ENCODE measurements around the gene EEIG2.
"Not testable (repeated sequence)": the region's sequence is repeated elsewhere in the genome, so short reads cannot be mapped to it uniquely, and the experiment has no call there.

The EEIG2 gene

DNA sequence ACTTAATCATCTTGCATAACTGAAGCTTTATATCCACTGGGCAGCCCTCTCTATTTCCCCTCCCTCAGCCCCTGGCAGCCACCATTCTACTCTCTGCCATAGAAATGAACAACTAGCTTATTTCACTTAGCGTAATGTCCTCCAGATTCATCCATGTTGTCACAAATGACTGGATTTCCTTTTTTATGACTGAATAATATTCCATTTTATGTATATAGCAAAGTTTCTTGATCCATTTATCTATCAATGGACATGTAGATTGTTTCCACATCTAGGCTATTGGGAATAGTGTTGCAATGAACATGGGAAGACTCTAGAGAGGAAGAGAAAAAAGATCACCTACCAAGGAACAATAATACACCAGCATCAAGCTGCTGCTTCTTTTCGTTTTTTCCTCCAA is 32.1 kb upstream of the EEIG2 start:
- H3K4me3 ChIP-seq (ENCODE audit: low read length in 2 of 2): no peak overlapping the region
- no peaks in the 10 kb centered on the region for H3K27me3 ChIP-seq (ENCODE audit: control insufficient read depth in 1 of 2, insufficient read depth in 2 of 2, low read length in 2 of 2)
- H3K4me1 ChIP-seq (ENCODE audit: control insufficient read depth, insufficient read depth, low read length): no peaks in the 10 kb centered on the region
- no peaks in the 10 kb centered on the region for H3K9me3 ChIP-seq (ENCODE audit: control insufficient read depth in 2 of 2, low read length in 2 of 2)
- no peak overlapping the region for H3K9ac ChIP-seq (ENCODE audit: low read length in 2 of 2)
- no peaks in the 10 kb centered on the region for H3K36me3 ChIP-seq (ENCODE audit: control insufficient read depth in 2 of 2, insufficient read depth in 2 of 2, low read length in 2 of 2)
- no peak overlapping the region for H3K27ac ChIP-seq (ENCODE audit: low read length)

DNA sequence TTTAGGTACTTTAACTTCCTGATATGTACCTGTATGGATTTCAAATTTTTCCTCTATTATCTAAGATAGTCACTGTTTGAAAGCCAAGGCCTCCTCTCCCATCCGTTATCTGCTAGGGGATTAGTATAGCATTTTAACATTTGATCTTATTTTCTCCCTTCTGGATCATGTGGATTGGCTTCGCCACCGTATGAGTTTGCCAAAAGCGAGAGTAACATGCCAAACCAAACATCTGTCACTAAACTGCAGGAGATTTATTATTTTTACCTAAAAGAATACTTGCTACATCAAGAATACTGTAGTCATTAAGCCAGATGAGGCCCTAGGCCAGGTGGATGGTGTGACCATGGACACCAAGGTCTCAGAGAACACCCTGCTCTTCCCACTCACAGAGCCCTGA is 28.5 kb upstream of the EEIG2 start:
- Histone ChIP-seq H3K4me1 (ENCODE audit: control insufficient read depth, insufficient read depth, low read length) (no peaks in the 10 kb centered on the region), H3K9ac (ENCODE audit: low read length in 2 of 2) (no peak overlapping the region), H3K9me3 (ENCODE audit: control insufficient read depth in 2 of 2, low read length in 2 of 2) (no peaks in the 10 kb centered on the region), H3K27me3 (ENCODE audit: control insufficient read depth in 1 of 2, insufficient read depth in 2 of 2, low read length in 2 of 2) (no peaks in the 10 kb centered on the region), H3K4me3 (ENCODE audit: low read length in 2 of 2) (no peak overlapping the region), H3K27ac (ENCODE audit: low read length) (no peak overlapping the region), H3K36me3 (ENCODE audit: control insufficient read depth in 2 of 2, insufficient read depth in 2 of 2, low read length in 2 of 2) (no peaks in the 10 kb centered on the region)

DNA sequence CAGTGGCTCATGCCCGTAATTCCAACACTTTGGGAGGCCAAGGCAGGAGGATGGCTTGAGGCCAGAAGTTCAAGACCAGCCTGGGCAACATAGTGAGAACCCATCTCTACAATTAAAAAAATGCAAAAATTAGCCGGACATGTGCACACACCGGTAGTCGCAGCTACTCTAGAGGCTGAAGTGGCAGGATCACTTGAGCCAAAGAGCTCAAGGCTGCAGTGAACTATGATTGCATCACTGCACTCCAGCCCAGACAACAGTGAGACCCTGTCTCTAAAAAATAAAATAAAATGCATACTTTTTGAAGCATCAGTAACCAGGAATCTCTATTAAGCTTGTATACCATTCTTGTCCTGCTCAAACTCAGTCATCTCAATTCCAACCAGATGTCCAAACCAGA is 27.2 kb upstream of the EEIG2 start:
- no peaks in the 10 kb centered on the region for H3K27me3 ChIP-seq (ENCODE audit: control insufficient read depth in 1 of 2, insufficient read depth in 2 of 2, low read length in 2 of 2)
- H3K27ac ChIP-seq (ENCODE audit: low read length): no peak overlapping the region
- H3K9ac ChIP-seq (ENCODE audit: low read length in 2 of 2): no peak overlapping the region
- no peaks in the 10 kb centered on the region for H3K36me3 ChIP-seq (ENCODE audit: control insufficient read depth in 2 of 2, insufficient read depth in 2 of 2, low read length in 2 of 2)
- no peaks in the 10 kb centered on the region for H3K9me3 ChIP-seq (ENCODE audit: control insufficient read depth in 2 of 2, low read length in 2 of 2)
- H3K4me3 ChIP-seq (ENCODE audit: low read length in 2 of 2): no peak overlapping the region
- no peaks in the 10 kb centered on the region for H3K4me1 ChIP-seq (ENCODE audit: control insufficient read depth, insufficient read depth, low read length)

DNA sequence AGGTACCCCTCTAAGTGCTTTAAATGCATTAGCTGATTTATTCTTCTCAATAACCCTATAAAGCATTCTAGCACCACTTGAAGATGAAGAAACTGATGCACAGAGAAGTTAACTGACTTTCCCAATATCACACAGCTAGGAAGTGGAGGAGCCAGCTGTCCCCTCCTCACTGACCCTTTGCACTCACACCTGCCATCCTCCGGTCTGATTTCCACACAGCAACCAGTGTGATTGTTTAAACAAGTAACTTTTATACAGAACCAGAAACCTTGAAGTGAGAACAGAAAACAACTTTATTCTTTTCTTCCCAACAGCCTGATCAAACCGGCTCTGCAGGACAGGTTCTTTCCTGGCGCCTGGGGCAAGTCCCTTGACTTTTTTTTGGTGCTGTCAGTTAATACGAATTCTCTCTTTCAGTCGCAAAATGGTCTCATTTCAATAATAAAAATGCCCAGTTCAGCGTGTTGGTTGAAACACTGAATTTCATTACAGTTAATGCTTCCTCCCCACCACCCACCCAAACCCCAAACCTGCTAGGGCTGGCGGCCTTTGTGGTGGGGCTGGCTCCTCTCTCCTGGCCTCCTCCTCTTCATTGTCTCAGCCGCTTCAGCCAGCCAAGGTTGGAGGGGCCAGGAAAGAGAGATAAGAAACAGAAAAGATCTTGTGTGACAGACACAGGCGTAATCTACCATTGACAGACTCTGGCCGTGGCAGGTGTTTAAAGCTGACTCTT is 26.4 kb upstream of the EEIG2 start:
- H3K9ac ChIP-seq (ENCODE audit: low read length in 2 of 2): no peak overlapping the region
- H3K4me1 ChIP-seq (ENCODE audit: control insufficient read depth, insufficient read depth, low read length): no peaks in the 10 kb centered on the region
- H3K27ac ChIP-seq (ENCODE audit: low read length): no peak overlapping the region

DNA sequence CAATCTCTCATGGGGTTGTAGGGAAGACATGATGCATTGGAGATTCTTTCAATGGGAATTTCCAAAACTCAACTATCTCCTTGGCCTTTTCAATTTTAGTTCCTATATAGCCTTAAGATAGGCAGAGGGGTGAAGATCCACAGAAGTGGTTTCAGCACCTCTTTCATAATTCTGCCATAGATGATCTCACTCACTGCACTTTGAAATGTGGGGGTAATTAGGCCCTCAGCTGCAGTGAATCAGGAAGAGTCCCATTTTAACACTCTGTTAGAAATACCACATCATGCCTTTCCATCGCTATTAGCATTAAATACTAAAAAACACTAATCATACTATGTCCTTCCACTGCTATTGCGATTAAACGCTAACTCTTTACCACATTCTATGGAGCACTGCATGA is 25.1 kb upstream of the EEIG2 start:
- Histone ChIP-seq H3K27me3 (ENCODE audit: control insufficient read depth in 1 of 2, insufficient read depth in 2 of 2, low read length in 2 of 2) (no peaks in the 10 kb centered on the region), H3K4me1 (ENCODE audit: control insufficient read depth, insufficient read depth, low read length) (no peaks in the 10 kb centered on the region), H3K27ac (ENCODE audit: low read length) (no peak overlapping the region), H3K4me3 (ENCODE audit: low read length in 2 of 2) (no peak overlapping the region), H3K9me3 (ENCODE audit: control insufficient read depth in 2 of 2, low read length in 2 of 2) (no peaks in the 10 kb centered on the region), H3K36me3 (ENCODE audit: control insufficient read depth in 2 of 2, insufficient read depth in 2 of 2, low read length in 2 of 2) (no peaks in the 10 kb centered on the region), H3K9ac (ENCODE audit: low read length in 2 of 2) (no peak overlapping the region)

More for the DNA sequence above, 26.4 kb upstream of the EEIG2 start:
- no peaks in the 10 kb centered on the region for H3K27me3 ChIP-seq (ENCODE audit: control insufficient read depth in 1 of 2, insufficient read depth in 2 of 2, low read length in 2 of 2)
- H3K4me3 ChIP-seq (ENCODE audit: low read length in 2 of 2): no peak overlapping the region
- H3K36me3 ChIP-seq (ENCODE audit: control insufficient read depth in 2 of 2, insufficient read depth in 2 of 2, low read length in 2 of 2): no peaks in the 10 kb centered on the region
- H3K9me3 ChIP-seq (ENCODE audit: control insufficient read depth in 2 of 2, low read length in 2 of 2): no peaks in the 10 kb centered on the region

DNA sequence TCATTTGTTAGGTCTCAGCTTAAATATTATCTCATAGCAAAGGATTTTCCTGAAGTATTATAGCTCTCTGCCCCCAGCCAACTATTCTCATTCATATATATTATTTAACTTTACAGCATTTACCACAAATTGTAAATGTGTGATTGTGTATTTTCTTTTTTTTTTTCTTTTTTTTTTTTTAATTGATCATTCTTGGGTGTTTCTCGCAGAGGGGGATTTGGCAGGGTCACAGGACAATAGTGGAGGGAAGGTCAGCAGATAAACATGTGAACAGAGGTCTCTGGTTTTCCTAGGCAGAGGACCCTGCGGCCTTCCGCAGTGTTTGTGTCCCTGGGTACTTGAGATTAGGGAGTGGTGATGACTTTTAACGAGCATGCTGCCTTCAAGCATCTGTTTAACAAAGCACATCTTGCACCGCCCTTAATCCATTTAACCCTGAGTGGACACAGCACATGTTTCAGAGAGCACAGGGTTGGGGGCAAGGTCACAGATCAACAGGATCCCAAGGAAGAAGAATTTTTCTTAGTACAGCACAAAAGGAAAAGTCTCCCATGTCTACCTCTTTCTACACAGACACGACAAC is 24.5 kb upstream of the EEIG2 start:
- H3K27me3 ChIP-seq (ENCODE audit: control insufficient read depth in 1 of 2, insufficient read depth in 2 of 2, low read length in 2 of 2); H3K4me3 ChIP-seq (ENCODE audit: low read length in 2 of 2); H3K4me1 ChIP-seq (ENCODE audit: control insufficient read depth, insufficient read depth, low read length); H3K36me3 ChIP-seq (ENCODE audit: control insufficient read depth in 2 of 2, insufficient read depth in 2 of 2, low read length in 2 of 2); H3K9me3 ChIP-seq (ENCODE audit: control insufficient read depth in 2 of 2, low read length in 2 of 2); H3K9ac ChIP-seq (ENCODE audit: low read length in 2 of 2); H3K27ac ChIP-seq (ENCODE audit: low read length): not testable (repeated sequence)

DNA sequence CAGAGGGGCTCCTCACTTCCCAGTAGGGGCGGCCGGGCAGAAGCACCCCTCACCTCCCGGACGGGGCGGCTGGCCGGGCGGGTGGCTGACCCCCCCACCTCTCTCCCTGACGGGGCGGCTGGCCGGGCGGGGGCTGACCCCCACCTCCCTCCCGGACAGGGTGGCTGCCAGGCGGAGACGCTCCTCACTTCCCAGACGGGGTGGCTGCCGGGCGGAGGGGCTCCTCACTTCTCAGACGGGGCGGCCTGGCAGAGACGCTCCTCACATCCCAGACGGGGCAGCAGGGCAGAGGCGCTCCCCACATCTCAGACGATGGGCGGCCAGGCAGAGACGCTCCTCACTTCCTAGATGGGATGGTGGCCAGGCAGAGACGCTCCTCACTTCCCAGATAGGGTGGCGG is 23.9 kb upstream of the EEIG2 start:
- H3K27me3 ChIP-seq (ENCODE audit: control insufficient read depth in 1 of 2, insufficient read depth in 2 of 2, low read length in 2 of 2); H3K4me3 ChIP-seq (ENCODE audit: low read length in 2 of 2); H3K27ac ChIP-seq (ENCODE audit: low read length); H3K36me3 ChIP-seq (ENCODE audit: control insufficient read depth in 2 of 2, insufficient read depth in 2 of 2, low read length in 2 of 2); H3K9me3 ChIP-seq (ENCODE audit: control insufficient read depth in 2 of 2, low read length in 2 of 2); H3K4me1 ChIP-seq (ENCODE audit: control insufficient read depth, insufficient read depth, low read length); H3K9ac ChIP-seq (ENCODE audit: low read length in 2 of 2): not testable (repeated sequence)

DNA sequence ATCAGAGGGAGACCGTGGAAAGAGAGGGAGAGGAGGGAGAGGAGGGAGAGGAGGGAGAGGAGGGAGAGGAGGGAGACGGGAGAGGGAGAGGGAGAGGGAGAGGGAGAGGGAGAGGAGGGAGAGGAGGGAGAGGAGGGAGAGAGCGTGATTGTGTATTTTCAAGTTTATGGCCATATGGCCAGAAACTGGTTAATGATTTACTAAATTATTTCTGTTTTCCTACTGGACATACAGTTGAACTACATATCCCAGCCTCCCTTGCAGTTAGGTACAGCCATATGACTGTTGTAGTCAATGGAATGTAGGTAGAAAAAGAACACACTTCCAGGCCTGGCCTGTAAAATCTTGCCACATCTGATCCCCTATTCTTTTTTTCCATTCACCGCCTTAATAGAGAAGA is 23.1 kb upstream of the EEIG2 start:
- H3K9ac ChIP-seq (ENCODE audit: low read length in 2 of 2); H3K27me3 ChIP-seq (ENCODE audit: control insufficient read depth in 1 of 2, insufficient read depth in 2 of 2, low read length in 2 of 2); H3K9me3 ChIP-seq (ENCODE audit: control insufficient read depth in 2 of 2, low read length in 2 of 2); H3K27ac ChIP-seq (ENCODE audit: low read length); H3K36me3 ChIP-seq (ENCODE audit: control insufficient read depth in 2 of 2, insufficient read depth in 2 of 2, low read length in 2 of 2); H3K4me1 ChIP-seq (ENCODE audit: control insufficient read depth, insufficient read depth, low read length); H3K4me3 ChIP-seq (ENCODE audit: low read length in 2 of 2): not testable (repeated sequence)

DNA sequence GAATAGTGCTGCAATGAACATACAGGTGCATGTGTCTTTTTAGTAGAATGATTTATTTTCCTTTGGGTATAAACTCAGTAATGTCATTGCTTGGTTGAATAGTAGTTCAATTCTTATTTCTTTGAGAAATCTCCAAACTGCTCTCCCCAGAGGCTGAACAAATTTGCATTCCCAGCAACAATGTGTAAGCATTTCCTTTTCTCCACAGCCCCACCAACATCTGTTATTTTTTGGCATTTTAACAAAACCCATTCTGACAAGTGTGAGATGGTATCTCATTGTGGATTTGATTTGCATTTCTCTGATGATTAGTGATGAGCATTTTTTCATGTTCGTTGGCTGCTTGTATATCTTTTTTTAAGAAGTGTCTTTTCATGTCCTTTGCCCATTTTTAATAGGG is 21.9 kb upstream of the EEIG2 start:
- no peak overlapping the region for H3K9ac ChIP-seq (ENCODE audit: low read length in 2 of 2)
- no peaks in the 10 kb centered on the region for H3K9me3 ChIP-seq (ENCODE audit: control insufficient read depth in 2 of 2, low read length in 2 of 2)
- no peak overlapping the region for H3K27ac ChIP-seq (ENCODE audit: low read length)
- no peaks in the 10 kb centered on the region for H3K27me3 ChIP-seq (ENCODE audit: control insufficient read depth in 1 of 2, insufficient read depth in 2 of 2, low read length in 2 of 2)
- H3K36me3 ChIP-seq (ENCODE audit: control insufficient read depth in 2 of 2, insufficient read depth in 2 of 2, low read length in 2 of 2): no peaks in the 10 kb centered on the region
- no peaks in the 10 kb centered on the region for H3K4me1 ChIP-seq (ENCODE audit: control insufficient read depth, insufficient read depth, low read length)
- H3K4me3 ChIP-seq (ENCODE audit: low read length in 2 of 2): no peak overlapping the region

DNA sequence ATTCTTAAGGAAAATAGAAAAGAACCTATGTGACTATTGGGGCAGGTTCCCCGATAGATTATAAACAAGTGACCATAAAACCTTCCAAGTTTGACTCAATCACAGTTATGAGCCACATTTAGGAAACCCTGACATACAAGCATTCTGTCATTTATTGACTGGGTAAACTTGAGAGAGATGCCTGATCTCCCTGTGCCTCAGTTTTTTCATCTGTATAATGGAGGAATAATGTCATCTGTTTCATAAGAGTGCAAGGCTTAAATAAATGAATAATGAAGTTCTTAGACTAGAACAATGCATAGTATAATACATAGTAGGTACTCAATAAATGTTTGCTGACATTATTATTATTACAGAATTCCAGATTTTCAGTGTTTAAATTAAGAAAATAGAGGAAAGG is 18.9 kb upstream of the EEIG2 start:
- no peaks in the 10 kb centered on the region for H3K9me3 ChIP-seq (ENCODE audit: control insufficient read depth in 2 of 2, low read length in 2 of 2)
- H3K36me3 ChIP-seq (ENCODE audit: control insufficient read depth in 2 of 2, insufficient read depth in 2 of 2, low read length in 2 of 2): no peaks in the 10 kb centered on the region
- H3K9ac ChIP-seq (ENCODE audit: low read length in 2 of 2): no peak overlapping the region
- no peaks in the 10 kb centered on the region for H3K27me3 ChIP-seq (ENCODE audit: control insufficient read depth in 1 of 2, insufficient read depth in 2 of 2, low read length in 2 of 2)
- H3K4me1 ChIP-seq (ENCODE audit: control insufficient read depth, insufficient read depth, low read length): no peaks in the 10 kb centered on the region
- no peak overlapping the region for H3K27ac ChIP-seq (ENCODE audit: low read length)
- H3K4me3 ChIP-seq (ENCODE audit: low read length in 2 of 2): no peak overlapping the region

DNA sequence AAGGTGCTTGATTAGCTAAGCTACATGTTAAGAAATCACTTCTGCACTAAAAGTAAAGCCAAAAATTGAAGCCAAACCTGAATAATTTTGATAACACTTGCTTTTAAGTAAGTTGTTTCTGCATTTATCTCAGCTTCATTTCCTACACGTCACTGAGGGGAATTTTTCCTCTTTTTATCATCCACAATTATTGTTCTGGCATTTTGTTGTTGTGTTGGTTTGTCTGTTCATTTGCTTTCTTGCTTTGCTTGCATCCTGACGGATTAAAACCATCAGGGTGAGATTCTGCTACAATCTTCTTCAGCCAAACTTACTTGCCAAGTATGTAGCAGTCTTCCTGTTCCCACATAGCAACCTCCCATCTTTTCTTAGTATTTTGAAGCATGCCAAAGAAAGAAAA is 18.0 kb upstream of the EEIG2 start:
- Histone ChIP-seq H3K4me1 (ENCODE audit: control insufficient read depth, insufficient read depth, low read length) (no peaks in the 10 kb centered on the region), H3K27ac (ENCODE audit: low read length) (no peak overlapping the region), H3K9ac (ENCODE audit: low read length in 2 of 2) (no peak overlapping the region), H3K4me3 (ENCODE audit: low read length in 2 of 2) (no peak overlapping the region), H3K9me3 (ENCODE audit: control insufficient read depth in 2 of 2, low read length in 2 of 2) (no peaks in the 10 kb centered on the region), H3K27me3 (ENCODE audit: control insufficient read depth in 1 of 2, insufficient read depth in 2 of 2, low read length in 2 of 2) (no peaks in the 10 kb centered on the region), H3K36me3 (ENCODE audit: control insufficient read depth in 2 of 2, insufficient read depth in 2 of 2, low read length in 2 of 2) (no peaks in the 10 kb centered on the region)
